Heart left ventricle (tissue), 13 donors: ENCODE results near the gene MAMDC4.

Source experiments
- POLR2A ChIP-seq, 2 donors: fragments of 450-650 bp; IDR thresholded peaks; one replicate each; pipeline ENCODE4 v1.6.1; 2017; ENCODE audit warnings: antibody characterized with exemption in 2 of 2, mild to moderate bottlenecking in 2 of 2, moderate library complexity in 2 of 2
- TF ChIP-seq, protein P1 (sequence below), 12 donors: fragments of 200-600 bp; sonication (generic) in 4 of 12; IDR thresholded peaks; one replicate each; pipeline versions ENCODE4 v1.5.0 to v1.8.0; 2018 to 2022; ENCODE audit warnings: antibody characterized with exemption in 12 of 12, mild to moderate bottlenecking in 5 of 12
- donor health status: ischemic (EF 13 %, LVEDD 7.1; RV severe dilation, severe dysfunction).
- donor health status: DM: no; HTN: yes; CAD: no.
- donor health status: DM: no; HTN: no; CAD: no.
- donor health status: ischemic (EF 25% LVEDD 6.9; RV normal size, moderate dysfunction).
- donor health status: ischemic (EF 25% LVEDD 5.7; RV mildly dilated, moderate dysfunction).
- donor health status: ischemic (EF 35%, LVEDD 5.7; RV mildly dilated, moderate dysfunction).
- donor health status: nonischemic (EF 11% LVEDD 7.7; RV severe dilation, severe dysfunction).
- donor health status: DM: yes; HTN: yes; CAD: no.
- donor health status: PGD.
- donor health status: ischemic (EF 29% LVEDD 5.4; RV normal size, mild dysfunction).
- donor health status: nonischemic (EF 23%, LVEDD 6.1; RV moderate dilation, normal function).

DNA sequence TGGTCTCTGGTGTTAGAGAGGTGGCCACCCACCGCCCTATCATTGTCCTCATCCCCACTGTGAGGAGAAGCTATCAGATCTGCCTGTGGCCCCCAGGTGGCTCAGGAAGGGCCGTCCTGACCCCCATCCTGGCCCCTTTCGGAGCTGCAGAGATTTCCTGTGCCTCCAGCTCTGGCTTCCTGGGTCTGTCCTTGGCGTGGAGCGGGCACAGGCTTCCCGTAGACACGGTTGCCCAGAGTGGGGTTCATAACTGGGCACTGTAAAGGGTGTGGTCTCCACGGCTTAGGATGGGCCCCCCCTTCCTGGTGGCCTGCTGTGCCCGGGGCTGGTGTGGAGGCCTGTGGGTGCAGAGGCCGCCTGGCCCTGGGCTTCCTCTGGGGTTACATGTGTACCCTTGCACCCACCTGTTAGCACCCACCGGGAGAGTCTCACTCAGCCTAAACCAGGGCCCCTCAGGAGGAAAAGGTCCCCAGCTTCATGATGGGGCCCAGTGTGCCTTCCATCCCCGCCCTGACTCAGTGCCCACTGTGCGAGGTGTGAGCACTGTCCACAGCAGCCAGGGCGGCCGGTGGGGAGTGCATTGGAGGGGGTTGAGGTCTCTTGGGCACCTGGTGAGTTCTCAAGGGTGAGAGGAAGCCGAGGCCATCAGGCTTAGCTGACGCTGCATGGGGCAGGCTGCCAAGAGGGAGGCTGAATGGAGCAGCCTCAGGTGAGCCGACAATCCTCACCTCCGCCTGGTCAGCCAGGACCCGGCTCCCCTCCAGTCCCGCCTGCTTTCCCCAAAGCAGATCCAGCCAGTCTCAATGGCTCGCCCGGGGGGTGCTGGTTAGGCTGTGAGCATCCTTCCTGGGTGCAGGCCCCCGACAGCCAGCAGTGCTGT, 25.2 kb upstream of the MAMDC4 start:
- TF ChIP-seq, protein P1, sequence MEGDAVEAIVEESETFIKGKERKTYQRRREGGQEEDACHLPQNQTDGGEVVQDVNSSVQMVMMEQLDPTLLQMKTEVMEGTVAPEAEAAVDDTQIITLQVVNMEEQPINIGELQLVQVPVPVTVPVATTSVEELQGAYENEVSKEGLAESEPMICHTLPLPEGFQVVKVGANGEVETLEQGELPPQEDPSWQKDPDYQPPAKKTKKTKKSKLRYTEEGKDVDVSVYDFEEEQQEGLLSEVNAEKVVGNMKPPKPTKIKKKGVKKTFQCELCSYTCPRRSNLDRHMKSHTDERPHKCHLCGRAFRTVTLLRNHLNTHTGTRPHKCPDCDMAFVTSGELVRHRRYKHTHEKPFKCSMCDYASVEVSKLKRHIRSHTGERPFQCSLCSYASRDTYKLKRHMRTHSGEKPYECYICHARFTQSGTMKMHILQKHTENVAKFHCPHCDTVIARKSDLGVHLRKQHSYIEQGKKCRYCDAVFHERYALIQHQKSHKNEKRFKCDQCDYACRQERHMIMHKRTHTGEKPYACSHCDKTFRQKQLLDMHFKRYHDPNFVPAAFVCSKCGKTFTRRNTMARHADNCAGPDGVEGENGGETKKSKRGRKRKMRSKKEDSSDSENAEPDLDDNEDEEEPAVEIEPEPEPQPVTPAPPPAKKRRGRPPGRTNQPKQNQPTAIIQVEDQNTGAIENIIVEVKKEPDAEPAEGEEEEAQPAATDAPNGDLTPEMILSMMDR (IDR thresholded peaks at IDR 0.05) = no peak
- no peak for TF ChIP-seq POLR2A (IDR thresholded peaks at IDR 0.05)
